SK-N-MC (cell line): Measurements from ENCODE around the gene C6orf132.

ENCODE experiments used
- DNase-seq: peaks from one replicate; pipeline ENCODE4 v3.0.0-alpha.2; 2011; ENCODE audit warnings: low read depth, low spot score
- H3K27ac ChIP-seq: fragments of 200-600 bp; sonication (generic); 2 replicates; pipeline ENCODE4 v1.5.1; 2016; ENCODE audit warnings: mixed run types
- H3K36me3 ChIP-seq: fragments of 200-600 bp; sonication (generic); 2 replicates; pipeline ENCODE4 v1.6.1; 2017; ENCODE audit warnings: antibody characterized with exemption, low read length, mixed read lengths; ENCODE audit not compliant: insufficient read depth
- H3K4me3 ChIP-seq: fragments of 200-600 bp; sonication (generic); 2 replicates; pipeline ENCODE4 v1.5.1; 2016
- H3K9ac ChIP-seq: fragments of 200-600 bp; sonication (generic); 2 replicates; pipeline ENCODE4 v1.8.0; 2017; ENCODE audit warnings: mixed run types, mixed read lengths; ENCODE audit not compliant: insufficient read length
- H3K9me3 ChIP-seq: fragments of 200-600 bp; sonication (generic); 2 replicates; pipeline ENCODE4 v1.6.1; 2017; ENCODE audit warnings: low read depth, mild to moderate bottlenecking, antibody characterized with exemption, low read length, moderate library complexity, mixed read lengths
- EZH2 ChIP-seq: fragments of 200-600 bp; sonication (generic); IDR thresholded peaks from one replicate; pipeline ENCODE4 v1.6.1; 2017; ENCODE audit warnings: antibody characterized with exemption
- FOXP2 ChIP-seq: optimal IDR thresholded peaks from 2 replicates; pipeline ENCODE3; 2011; ENCODE audit warnings: mild to moderate bottlenecking, moderate library complexity; ENCODE audit not compliant: insufficient read depth; ENCODE audit errors: extremely low read length, control extremely low read depth
- POLR2AphosphoS5 ChIP-seq: IDR thresholded peaks from 2 replicates; pipeline ENCODE4 v1.6.1; 2012; ENCODE audit warnings: mild to moderate bottlenecking, low read depth, low read length, borderline replicate concordance

The C6orf132 gene

DNA sequence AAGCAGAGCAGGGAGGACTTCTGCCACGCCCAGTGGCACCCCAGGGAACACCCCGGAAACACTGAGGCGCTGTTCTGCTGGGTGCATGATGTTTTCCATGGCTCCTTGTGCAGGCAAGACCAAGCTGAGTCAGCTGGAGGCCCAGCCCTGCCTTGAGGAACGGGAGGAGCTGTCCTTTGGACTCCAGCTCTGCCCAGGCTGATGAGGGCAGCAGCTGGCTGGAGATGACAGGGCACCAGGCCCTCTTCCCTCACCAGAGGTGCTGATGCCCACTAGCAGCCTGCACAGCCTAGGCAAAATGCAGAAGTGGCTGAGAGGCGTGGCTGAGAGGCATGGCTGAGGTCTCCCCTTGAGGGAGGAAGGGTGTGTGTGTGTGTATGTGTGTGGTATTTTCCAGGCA, 2.4 kb downstream of the C6orf132 start:
- Histone ChIP-seq H3K27ac (no peak overlapping the region), H3K36me3 (no peaks in the 10 kb centered on the region), H3K9me3 (no peaks in the 10 kb centered on the region), H3K9ac (no peak overlapping the region), H3K4me3 (no peak overlapping the region)
- no peak for DNase-seq
- TF ChIP-seq FOXP2 (no peak), EZH2 (no peak), POLR2AphosphoS5 (no peak)

DNA sequence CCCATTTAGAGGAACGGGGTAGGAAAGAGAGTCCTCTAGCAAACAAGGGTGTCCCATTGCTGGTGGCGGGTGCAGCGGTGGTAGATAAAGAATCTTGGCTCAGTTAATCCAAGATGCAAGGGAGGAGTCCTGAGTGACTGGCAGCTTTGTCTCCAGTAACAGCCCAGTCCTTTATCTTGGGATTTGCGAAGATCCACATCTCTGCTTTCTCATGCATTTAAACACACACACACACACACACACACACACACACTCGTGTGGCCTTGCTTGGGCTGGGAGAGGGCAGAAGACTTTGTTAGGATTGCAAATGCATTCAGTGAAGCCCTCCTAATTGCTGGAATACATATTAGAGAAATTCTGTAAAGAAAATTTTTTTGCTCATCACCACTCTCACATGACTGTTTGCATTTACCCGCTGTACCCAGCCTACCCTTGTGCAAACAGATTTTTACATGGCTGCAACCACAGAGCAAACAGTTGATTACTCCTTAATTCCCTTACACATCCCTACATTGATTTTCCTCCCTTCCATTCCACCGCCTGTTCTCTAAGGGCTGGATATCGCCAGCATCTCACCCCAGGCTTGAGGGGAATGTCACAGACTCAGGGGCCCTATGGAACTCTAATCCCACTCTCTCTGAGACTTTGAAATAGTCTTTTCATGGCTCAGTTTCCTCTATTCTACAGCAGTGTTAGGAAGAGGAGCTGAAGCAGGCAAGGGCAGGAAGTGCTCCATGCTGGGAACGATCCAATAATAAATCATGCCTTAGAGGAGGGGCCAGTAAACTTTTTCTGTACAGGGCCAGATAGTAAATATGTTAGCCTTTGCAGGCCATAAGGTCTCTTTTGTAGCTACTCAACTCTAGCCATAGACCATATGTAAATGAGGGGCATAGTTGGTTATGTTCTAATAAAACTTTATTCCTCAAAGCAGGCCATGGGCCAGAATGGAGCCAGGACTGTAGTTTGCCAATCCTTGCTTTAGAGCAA, 3.5 kb downstream of the C6orf132 start:
- TF ChIP-seq FOXP2 (no peak), POLR2AphosphoS5 (no peak), EZH2 (no peak)
- peak; percentile 14 for DNase-seq
- peak overlapping the region; percentile 43; the same call in 1 of the 2 replicates for H3K27ac ChIP-seq
- no peak overlapping the region for H3K4me3 ChIP-seq
- no peaks in the 10 kb centered on the region for H3K9me3 ChIP-seq
- H3K36me3 ChIP-seq = no peaks in the 10 kb centered on the region
- H3K9ac ChIP-seq = no peak overlapping the region

DNA sequence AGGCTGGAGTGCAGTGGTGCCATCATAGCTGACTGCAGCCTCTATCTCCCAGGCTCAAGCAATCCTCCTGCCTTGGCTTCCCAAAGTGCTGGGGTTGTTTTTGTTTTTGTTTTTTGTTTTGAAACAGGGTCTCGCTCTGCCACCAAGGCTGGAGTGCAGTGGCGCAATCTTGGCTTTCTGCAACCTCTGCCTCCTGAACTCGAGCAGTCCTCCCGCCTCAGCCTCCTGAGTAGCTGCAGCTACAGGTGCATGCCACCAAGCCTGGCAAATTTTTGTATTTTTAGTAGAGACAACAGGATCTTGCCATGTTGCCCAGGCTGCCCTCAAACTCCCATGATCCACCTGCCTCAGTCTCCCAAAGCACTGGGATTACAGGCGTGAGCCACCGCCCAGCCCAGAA, 4.2 kb downstream of the C6orf132 start:
- Histone ChIP-seq H3K27ac (peak overlapping the region; percentile 43; the same call in 1 of the 2 replicates), H3K4me3 (no peak overlapping the region), H3K9me3 (no peaks in the 10 kb centered on the region), H3K36me3 (no peaks in the 10 kb centered on the region), H3K9ac (no peak overlapping the region)
- TF ChIP-seq POLR2AphosphoS5 (no peak), FOXP2 (no peak), EZH2 (no peak)
- DNase-seq = no peak

DNA sequence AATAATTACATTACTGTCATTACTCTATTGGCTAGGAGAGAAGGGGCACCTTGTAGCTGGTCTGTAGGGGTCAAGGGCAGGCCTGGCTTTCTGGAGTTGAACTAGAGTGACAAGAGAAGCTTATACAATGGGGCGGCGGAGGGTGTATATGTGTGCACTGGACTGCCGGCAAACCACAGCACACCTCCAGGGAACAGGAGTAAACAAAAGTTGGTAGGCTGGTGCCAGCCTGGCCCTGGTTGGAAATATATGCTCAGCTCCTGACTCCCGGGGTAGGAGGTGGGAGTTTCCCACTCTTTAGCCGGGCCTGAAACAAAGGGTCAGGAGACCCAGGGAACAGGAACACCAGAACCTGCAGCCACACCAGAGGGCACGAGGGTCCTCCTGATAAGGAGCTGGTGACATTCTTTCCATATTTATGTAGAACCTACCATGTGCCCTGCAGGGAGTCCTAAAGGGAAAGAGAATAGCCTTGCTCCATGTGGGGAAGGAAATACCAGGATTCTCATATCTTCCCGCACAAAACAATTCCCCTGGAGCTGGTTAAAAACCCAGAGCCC, 5.1 kb downstream of the C6orf132 start:
- Histone ChIP-seq H3K9me3 (no peaks in the 10 kb centered on the region), H3K4me3 (no peak overlapping the region), H3K36me3 (no peaks in the 10 kb centered on the region), H3K27ac (peak overlapping the region; percentile 70), H3K9ac (no peak overlapping the region)
- no peak for TF ChIP-seq EZH2
- no peak for DNase-seq

DNA sequence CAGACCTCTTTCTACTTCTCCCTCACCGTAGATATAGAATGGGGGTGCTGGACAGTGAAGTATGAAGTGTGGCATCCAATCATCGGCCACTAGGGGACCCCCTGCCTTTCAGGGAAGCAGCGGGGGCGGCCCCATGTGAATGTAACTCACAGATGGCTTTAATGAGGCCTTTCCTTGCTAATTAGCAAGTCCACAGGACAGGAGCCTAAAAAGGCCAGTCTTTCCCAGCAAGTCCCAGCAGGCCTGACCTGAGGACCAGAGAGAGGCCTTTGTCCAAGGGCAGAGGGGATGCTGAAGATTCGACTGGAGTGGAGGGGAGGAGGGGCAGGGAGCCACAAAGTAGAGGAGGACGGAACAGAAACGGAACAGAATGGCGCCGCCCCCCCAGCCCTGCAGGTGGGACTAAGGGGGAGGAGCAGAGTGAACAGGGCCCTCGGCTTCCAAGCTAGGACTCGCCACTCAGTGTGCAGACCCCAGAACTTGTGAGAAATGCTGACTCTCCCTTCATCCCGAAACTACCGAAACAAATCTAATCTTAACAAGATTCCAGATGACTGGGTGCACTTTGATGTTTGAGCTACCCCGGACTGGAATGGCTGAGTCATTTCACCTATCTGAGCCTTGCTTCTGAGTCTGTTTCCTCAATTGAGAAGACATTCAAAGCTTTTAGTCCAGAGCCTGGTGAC, 5.8 kb downstream of the C6orf132 start:
- no peak for TF ChIP-seq FOXP2
- TF ChIP-seq POLR2AphosphoS5 = no peak
- TF ChIP-seq EZH2 = no peak
- no peak overlapping the region for H3K4me3 ChIP-seq
- DNase-seq = no peak
- no peaks in the 10 kb centered on the region for H3K9me3 ChIP-seq
- H3K27ac ChIP-seq = peak overlapping the region; percentile 70
- H3K9ac ChIP-seq = no peak overlapping the region
- H3K36me3 ChIP-seq = no peaks in the 10 kb centered on the region

DNA sequence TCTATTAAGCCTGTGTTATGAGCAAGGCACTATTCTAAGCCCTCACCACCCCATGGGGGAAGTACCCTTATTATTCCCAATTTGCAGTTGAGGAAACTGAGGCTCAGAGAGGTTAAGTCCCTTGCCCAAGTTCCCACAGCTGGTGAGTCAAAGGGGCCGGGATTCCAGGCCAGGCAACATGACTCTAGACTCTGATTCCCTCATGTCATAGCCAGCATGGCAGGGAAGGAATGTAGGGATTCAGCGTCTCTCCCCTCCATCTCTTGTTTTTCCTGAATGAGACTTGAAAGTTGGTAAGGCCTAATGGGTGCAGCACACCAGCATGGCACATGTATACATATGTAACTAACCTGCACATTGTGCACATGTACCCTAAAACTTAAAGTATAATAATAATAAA, 6.7 kb downstream of the C6orf132 start:
- no peak overlapping the region for H3K27ac ChIP-seq

DNA sequence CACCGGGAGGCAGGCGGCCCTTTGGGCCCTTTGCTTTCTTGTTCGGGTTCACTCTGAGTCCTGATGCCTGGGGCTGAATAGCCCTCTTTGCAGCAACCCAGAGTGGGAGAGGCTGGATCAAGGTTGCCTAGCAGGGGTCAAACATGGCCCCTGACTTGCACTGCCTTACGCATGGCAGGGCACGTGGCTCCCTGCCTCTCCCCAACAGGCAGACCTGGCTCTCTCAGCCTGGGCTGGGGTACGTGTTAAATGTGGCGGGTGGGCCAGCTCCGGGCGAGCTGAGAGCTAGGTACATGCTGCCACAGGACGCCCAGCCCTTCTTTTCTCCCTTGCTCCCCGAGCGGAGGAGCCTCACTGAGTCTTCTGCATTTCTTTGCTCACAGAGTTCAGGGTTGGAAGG, 7.3 kb downstream of the C6orf132 start:
- Histone ChIP-seq H3K9me3 (no peaks in the 10 kb centered on the region), H3K4me3 (no peak overlapping the region), H3K27ac (no peak overlapping the region), H3K36me3 (no peaks in the 10 kb centered on the region), H3K9ac (no peak overlapping the region)
- TF ChIP-seq POLR2AphosphoS5 (no peak), EZH2 (no peak), FOXP2 (no peak)
- DNase-seq = no peak

More for the DNA sequence above, 6.7 kb downstream of the C6orf132 start:
- TF ChIP-seq FOXP2 = no peak
- TF ChIP-seq EZH2 = no peak
- no peak for TF ChIP-seq POLR2AphosphoS5
- Histone ChIP-seq H3K9ac (no peak overlapping the region), H3K9me3 (no peaks in the 10 kb centered on the region), H3K4me3 (no peak overlapping the region), H3K36me3 (no peaks in the 10 kb centered on the region)
- DNase-seq = no peak

DNA sequence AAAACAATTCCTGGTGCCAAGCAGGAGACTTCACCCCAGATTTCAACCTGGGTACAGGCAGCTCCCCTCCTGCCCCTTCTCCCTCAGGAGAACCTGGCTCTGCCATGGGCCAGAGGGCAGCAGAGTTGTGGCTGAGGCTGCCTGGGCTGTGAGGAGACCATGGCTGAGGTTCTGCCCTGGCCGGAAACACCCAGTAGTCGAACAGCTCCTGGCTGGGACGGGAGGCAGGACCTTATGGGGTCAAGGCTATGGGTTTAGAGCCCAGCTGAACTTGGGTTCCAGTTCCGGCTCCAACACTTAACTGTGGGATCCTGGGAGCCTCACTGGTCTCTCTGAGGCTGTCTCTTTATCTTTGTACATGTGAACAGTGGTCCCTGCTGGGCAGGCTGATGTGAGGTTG, 8.5 kb downstream of the C6orf132 start:
- DNase-seq = no peak
- no peaks in the 10 kb centered on the region for H3K36me3 ChIP-seq
- no peak for TF ChIP-seq EZH2
- TF ChIP-seq POLR2AphosphoS5 = no peak
- TF ChIP-seq FOXP2 = no peak
- H3K9me3 ChIP-seq = no peaks in the 10 kb centered on the region
- no peak overlapping the region for H3K27ac ChIP-seq
- H3K9ac ChIP-seq = no peak overlapping the region
- H3K4me3 ChIP-seq = no peak overlapping the region
